ENCODE data around the gene MYO16. TPM values are rescaled to one million over a fixed set of nuclear protein-coding genes. Genes with fewer than 3 reads are reported as not detected.

Gene MYO16
- total RNA-seq, 1 donor from 2014 or later = not detected

- no peaks in the 10 kb centered on the region for H3K9me3 ChIP-seq
- no peak overlapping the region for H3K27ac ChIP-seq
- no peaks in the 10 kb centered on the region for H3K36me3 ChIP-seq
- H3K27me3 ChIP-seq = no peaks in the 10 kb centered on the region
- intact Hi-C loops (cut with DNase I) = no loop called here
- no peak for TF ChIP-seq CTCF (IDR thresholded peaks at IDR 0.05)
- DNase-seq (ENCODE audit: low spot score in 2 of 2) = no peak
- no peak overlapping the region for H3K4me3 ChIP-seq
- no peaks in the 10 kb centered on the region for H3K4me1 ChIP-seq
These were observed 295.7 kb downstream of the MYO16 start for GRCh38 chr13:108925070-108925469.

GRCh38 chr13:108926862-108927261, 297.5 kb downstream of the MYO16 start:
- no peak for DNase-seq (ENCODE audit: low spot score in 2 of 2)
- Histone ChIP-seq H3K36me3 (no peaks in the 10 kb centered on the region), H3K4me1 (no peaks in the 10 kb centered on the region), H3K27ac (no peak overlapping the region), H3K9me3 (no peaks in the 10 kb centered on the region), H3K4me3 (no peak overlapping the region), H3K27me3 (no peaks in the 10 kb centered on the region)
- intact Hi-C loops (cut with DNase I) = no loop called here
- TF ChIP-seq CTCF (IDR thresholded peaks at IDR 0.05) = no peak

- Histone ChIP-seq H3K9me3 (no peaks in the 10 kb centered on the region), H3K27ac (no peak overlapping the region), H3K36me3 (no peaks in the 10 kb centered on the region), H3K4me3 (no peak overlapping the region), H3K27me3 (no peaks in the 10 kb centered on the region), H3K4me1 (no peaks in the 10 kb centered on the region)
- DNase-seq (ENCODE audit: low spot score in 2 of 2) = no peak
- no peak for TF ChIP-seq CTCF (IDR thresholded peaks at IDR 0.05)
- intact Hi-C loops (cut with DNase I) = no loop called here
These were observed 298.2 kb downstream of the MYO16 start for GRCh38 chr13:108927615-108928014.

- DNase-seq (ENCODE audit: low spot score in 2 of 2) = no peak
- intact Hi-C loops (cut with DNase I) = no loop called here
- no peak overlapping the region for H3K27ac ChIP-seq
- no peak for TF ChIP-seq CTCF (IDR thresholded peaks at IDR 0.05)
- no peaks in the 10 kb centered on the region for H3K4me1 ChIP-seq
- H3K9me3 ChIP-seq = no peaks in the 10 kb centered on the region
- no peaks in the 10 kb centered on the region for H3K27me3 ChIP-seq
- no peaks in the 10 kb centered on the region for H3K36me3 ChIP-seq
- H3K4me3 ChIP-seq = no peak overlapping the region
These were observed 300.3 kb downstream of the MYO16 start for GRCh38 chr13:108929532-108930206.

- Histone ChIP-seq H3K4me3 (no peak overlapping the region), H3K27ac (no peak overlapping the region), H3K36me3 (no peaks in the 10 kb centered on the region), H3K9me3 (peaks cover 0 to 4% of the 10 kb centered on the region in 2 donors), H3K27me3 (no peaks in the 10 kb centered on the region), H3K4me1 (no peaks in the 10 kb centered on the region)
- no peak for TF ChIP-seq CTCF (IDR thresholded peaks at IDR 0.05)
- intact Hi-C loops (cut with DNase I) = no loop called here
- no peak for DNase-seq (ENCODE audit: low spot score in 2 of 2)
These were observed 302.8 kb downstream of the MYO16 start for GRCh38 chr13:108932196-108932595.

- no peak for TF ChIP-seq CTCF (IDR thresholded peaks at IDR 0.05)
- Histone ChIP-seq H3K36me3 (no peaks in the 10 kb centered on the region), H3K27ac (no peak overlapping the region), H3K27me3 (no peaks in the 10 kb centered on the region), H3K4me1 (no peaks in the 10 kb centered on the region), H3K9me3 (peaks cover 0 to 4% of the 10 kb centered on the region in 2 donors), H3K4me3 (no peak overlapping the region)
- intact Hi-C loops (cut with DNase I) = no loop called here
- DNase-seq (ENCODE audit: low spot score in 2 of 2) = no peak
These were observed 303.6 kb downstream of the MYO16 start for GRCh38 chr13:108933061-108933460.

Measured in ascending aorta (tissue), 2 donors.